DND-41 (cell line): Measurements from ENCODE around the gene KRTAP10-8.

ENCODE experiments used
- ATAC-seq: fragments of 200-7000 bp; cut with Tn5 transposase; 3 replicates; pipeline ENCODE4 v1.9.1; 2021; ENCODE audit warnings: low read depth; ENCODE audit not compliant: insufficient read depth
- DNase-seq: peaks from one replicate; pipeline ENCODE4 v3.0.0-alpha.2; 2020
- H2AFZ ChIP-seq: 2 replicates; pipeline ENCODE4 v1.6.0; 2012; ENCODE audit warnings: low read depth, low read length
- H3K27ac ChIP-seq: 2 replicates; pipeline ENCODE4 v1.5.1; 2012; ENCODE audit warnings: low read length, inconsistent platforms
- H3K27me3 ChIP-seq: fragments of 200-600 bp; sonication (generic); 2 replicates; pipeline ENCODE4 v1.6.0; 2012; ENCODE audit warnings: low read length, mild to moderate bottlenecking, inconsistent platforms; ENCODE audit not compliant: insufficient read depth, poor library complexity
- H3K36me3 ChIP-seq: 2 replicates; pipeline ENCODE4 v1.5.1; 2012; ENCODE audit warnings: low read length, inconsistent platforms; ENCODE audit not compliant: insufficient read depth
- H3K4me1 ChIP-seq: 2 replicates; pipeline ENCODE4 v1.5.1; 2012; ENCODE audit warnings: mild to moderate bottlenecking, low read length; ENCODE audit not compliant: insufficient read depth
- H3K4me2 ChIP-seq: 2 replicates; pipeline ENCODE4 v1.6.0; 2012; ENCODE audit warnings: mild to moderate bottlenecking, moderate library complexity, low read length, inconsistent platforms; ENCODE audit not compliant: insufficient read depth
- H3K4me3 ChIP-seq, 2 experiments: fragments of 200-600 bp in 1 of 2; shearing (Covaris generic) in 1 of 2; 2 replicates each; pipeline ENCODE4 v1.5.1; 2012 to 2016; ENCODE audit warnings: inconsistent platforms in 2 of 2, low read length in 2 of 2, mild to moderate bottlenecking in 2 of 2, low read depth in 1 of 2, moderate library complexity in 1 of 2
- H3K79me2 ChIP-seq: 2 replicates; pipeline ENCODE4 v1.6.0; 2012; ENCODE audit warnings: low read length, inconsistent platforms; ENCODE audit not compliant: insufficient read depth
- H3K9ac ChIP-seq: 2 replicates; pipeline ENCODE4 v1.6.0; 2012; ENCODE audit warnings: low read depth, mild to moderate bottlenecking, inconsistent platforms, low read length, moderate library complexity
- H3K9me3 ChIP-seq: 2 replicates; pipeline ENCODE4 v1.5.1; 2012; ENCODE audit warnings: low read length, moderate library complexity, mild to moderate bottlenecking, inconsistent platforms; ENCODE audit not compliant: insufficient read depth, severe bottlenecking
- H4K20me1 ChIP-seq: 2 replicates; pipeline ENCODE4 v1.6.0; 2012; ENCODE audit warnings: low read length; ENCODE audit not compliant: insufficient read depth
- CTCF ChIP-seq: IDR thresholded peaks from 2 replicates; pipeline ENCODE4 v1.5.1; 2012; ENCODE audit warnings: borderline replicate concordance, low read length, moderate library complexity, mild to moderate bottlenecking; ENCODE audit not compliant: poor library complexity, severe bottlenecking; ENCODE audit errors: extremely low read depth
- EZH2 ChIP-seq: IDR thresholded peaks from 3 replicates; pipeline ENCODE4 v1.6.1; 2012; ENCODE audit warnings: borderline replicate concordance, low read depth, mild to moderate bottlenecking, moderate library complexity, low read length, inconsistent platforms; ENCODE audit not compliant: severe bottlenecking

KRTAP10-8 gene

GRCh38 chr21:44654576-44655175 lies 42.8 kb downstream of the KRTAP10-8 start, which contains the start of gene KRTAP12-4:
KRTAP12-4 (minus strand) TSS chr21:44654659; CDS start chr21:44654614, 45 bp downstream.
- peaks cover 24% of the 10 kb centered on the region for H3K4me1 ChIP-seq
- H2AFZ ChIP-seq = no peak within 1 kb of the TSS
- H3K9me3 ChIP-seq = peaks cover 4% of the 10 kb centered on the region
- H3K79me2 ChIP-seq = no peaks in the 10 kb centered on the region
- ATAC-seq (no peak), DNase-seq (no peak)
- H3K4me3 ChIP-seq = no peak within 1 kb of the TSS
- no peaks in the 10 kb centered on the region for H3K36me3 ChIP-seq
- no peak within 1 kb of the TSS for H3K9ac ChIP-seq
- H3K27ac ChIP-seq = no peak within 1 kb of the TSS
- no peak within 1 kb of the TSS for H3K4me2 ChIP-seq
- H3K27me3 ChIP-seq = no peaks in the 10 kb centered on the region
- H4K20me1 ChIP-seq = no peaks in the 10 kb centered on the region
- TF ChIP-seq EZH2 (no peak), CTCF (no peak)

- Histone ChIP-seq H3K4me2 (no peak overlapping the region), H3K9me3 (peaks cover 4% of the 10 kb centered on the region), H3K4me1 (peaks cover 24% of the 10 kb centered on the region), H3K36me3 (no peaks in the 10 kb centered on the region), H3K27ac (no peak overlapping the region), H3K79me2 (no peaks in the 10 kb centered on the region), H3K9ac (no peak overlapping the region), H3K4me3 (no peak overlapping the region), H2AFZ (no peak overlapping the region), H4K20me1 (no peaks in the 10 kb centered on the region), H3K27me3 (no peaks in the 10 kb centered on the region)
- ATAC-seq = no peak
- TF ChIP-seq CTCF = no peak
- no peak for TF ChIP-seq EZH2
- no peak for DNase-seq
Observed at GRCh38 chr21:44656868-44657267, 45.0 kb downstream of the KRTAP10-8 start.

GRCh38 chr21:44657635-44658540 lies 46.0 kb downstream of the KRTAP10-8 start, which contains the start of gene KRTAP12-3:
KRTAP12-3 (plus strand) TSS chr21:44657932; CDS start chr21:44657980, 48 bp downstream.
- H3K27me3 ChIP-seq = no peaks in the 10 kb centered on the region
- no peak within 1 kb of the TSS for H3K27ac ChIP-seq
- H3K4me2 ChIP-seq = no peak within 1 kb of the TSS; the same call in 1 of the 2 replicates
- H4K20me1 ChIP-seq = no peaks in the 10 kb centered on the region
- peaks cover 24% of the 10 kb centered on the region for H3K4me1 ChIP-seq
- H3K79me2 ChIP-seq = no peaks in the 10 kb centered on the region
- H3K9me3 ChIP-seq = peaks cover 4% of the 10 kb centered on the region
- H3K36me3 ChIP-seq = no peaks in the 10 kb centered on the region
- no peak within 1 kb of the TSS for H3K4me3 ChIP-seq
- no peak within 1 kb of the TSS for H3K9ac ChIP-seq
- DNase-seq = peak; percentile 20
- peak; percentile 63 for ATAC-seq
- H2AFZ ChIP-seq = no peak within 1 kb of the TSS
- TF ChIP-seq EZH2 (no peak), CTCF (no peak)
